OCI-LY1 (cell line): ENCODE results near the gene PTPRN2.

ENCODE experiments used
- EZH2 ChIP-seq: fragments of 200-600 bp; sonication (generic), shearing (Covaris generic); IDR thresholded peaks from 2 replicates; pipeline ENCODE4 v1.8.0; 2017; ENCODE audit warnings: borderline replicate concordance, mixed run types, mild to moderate bottlenecking, antibody characterized with exemption, low read length, moderate library complexity, mixed read lengths
- TF ChIP-seq, protein P1 (sequence below): fragments of 200-600 bp; sonication (generic), shearing (Covaris generic); IDR thresholded peaks from 2 replicates; pipeline ENCODE4 v1.5.1; 2017; ENCODE audit warnings: mild to moderate bottlenecking, antibody characterized with exemption, low read length, moderate library complexity, mixed read lengths

DNA sequence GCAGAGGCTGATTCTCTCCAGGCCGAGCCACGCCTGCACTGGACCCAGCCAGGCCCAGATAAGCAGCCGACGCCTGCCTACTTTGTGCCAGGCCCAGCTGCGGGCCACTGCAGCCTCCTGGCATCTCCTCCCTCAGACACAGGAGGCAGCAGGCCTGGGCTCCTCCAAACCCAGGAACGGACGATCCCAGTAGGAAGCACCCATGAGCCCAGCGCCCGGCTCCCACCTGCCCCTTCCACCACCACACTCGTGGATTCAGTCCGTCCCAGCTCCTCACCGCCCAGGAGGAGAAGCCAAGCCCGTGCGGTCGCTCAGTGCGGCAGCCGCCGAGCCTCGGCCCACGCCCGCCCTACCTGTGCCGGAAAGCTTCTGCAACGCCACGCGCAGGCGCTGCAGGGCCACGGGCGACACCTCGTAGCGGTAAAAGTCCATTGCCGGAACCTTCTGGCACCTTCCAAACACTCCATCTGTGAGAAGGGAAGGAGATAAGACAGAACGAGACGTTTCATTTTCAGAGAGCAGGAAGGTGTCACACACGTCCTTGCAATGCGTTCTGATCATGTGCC is 271.1 kb downstream of the PTPRN2 start:
- TF ChIP-seq, protein P1, sequence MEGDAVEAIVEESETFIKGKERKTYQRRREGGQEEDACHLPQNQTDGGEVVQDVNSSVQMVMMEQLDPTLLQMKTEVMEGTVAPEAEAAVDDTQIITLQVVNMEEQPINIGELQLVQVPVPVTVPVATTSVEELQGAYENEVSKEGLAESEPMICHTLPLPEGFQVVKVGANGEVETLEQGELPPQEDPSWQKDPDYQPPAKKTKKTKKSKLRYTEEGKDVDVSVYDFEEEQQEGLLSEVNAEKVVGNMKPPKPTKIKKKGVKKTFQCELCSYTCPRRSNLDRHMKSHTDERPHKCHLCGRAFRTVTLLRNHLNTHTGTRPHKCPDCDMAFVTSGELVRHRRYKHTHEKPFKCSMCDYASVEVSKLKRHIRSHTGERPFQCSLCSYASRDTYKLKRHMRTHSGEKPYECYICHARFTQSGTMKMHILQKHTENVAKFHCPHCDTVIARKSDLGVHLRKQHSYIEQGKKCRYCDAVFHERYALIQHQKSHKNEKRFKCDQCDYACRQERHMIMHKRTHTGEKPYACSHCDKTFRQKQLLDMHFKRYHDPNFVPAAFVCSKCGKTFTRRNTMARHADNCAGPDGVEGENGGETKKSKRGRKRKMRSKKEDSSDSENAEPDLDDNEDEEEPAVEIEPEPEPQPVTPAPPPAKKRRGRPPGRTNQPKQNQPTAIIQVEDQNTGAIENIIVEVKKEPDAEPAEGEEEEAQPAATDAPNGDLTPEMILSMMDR = no peak
- TF ChIP-seq EZH2 = no peak
